Measurements from ENCODE around the gene CYP4F3. TPM values are rescaled to one million over a fixed set of nuclear protein-coding genes. Genes with fewer than 3 reads are reported as not detected.

Gene CYP4F3
- total RNA-seq, 2 experiments from 2014 or later, result 0.15 TPM; not detected in 1

DNA sequence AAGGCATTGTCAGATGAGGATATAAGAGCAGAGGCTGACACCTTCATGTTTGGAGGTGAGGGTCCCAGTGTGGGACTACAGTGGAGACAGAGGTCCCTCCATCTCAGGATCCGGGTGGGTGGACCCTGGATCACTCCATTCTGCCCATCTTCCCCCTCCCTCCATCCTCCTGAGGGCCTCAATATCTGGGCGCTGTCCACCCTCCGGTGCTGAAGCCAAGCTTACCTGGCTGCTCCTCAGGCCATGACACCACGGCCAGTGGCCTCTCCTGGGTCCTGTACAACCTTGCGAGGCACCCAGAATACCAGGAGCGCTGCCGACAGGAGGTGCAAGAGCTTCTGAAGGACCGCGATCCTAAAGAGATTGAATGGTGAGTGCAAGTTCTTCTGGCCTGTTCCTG lies 44.1 kb downstream of the CYP4F3 start:
- no peak for DNase-seq
- Mint-ChIP-seq H3K4me3 (no peak overlapping the region), H3K27ac (no peak overlapping the region), H3K27me3 (peaks cover 2% of the 10 kb centered on the region), H3K9me3 (no peaks in the 10 kb centered on the region), H3K4me1 (no peaks in the 10 kb centered on the region), H3K36me3 (ENCODE audit: low read depth) (no peaks in the 10 kb centered on the region)
- POLR2A ChIA-PET, result no interaction called here
- CTCF ChIA-PET, result no interaction called here

DNA sequence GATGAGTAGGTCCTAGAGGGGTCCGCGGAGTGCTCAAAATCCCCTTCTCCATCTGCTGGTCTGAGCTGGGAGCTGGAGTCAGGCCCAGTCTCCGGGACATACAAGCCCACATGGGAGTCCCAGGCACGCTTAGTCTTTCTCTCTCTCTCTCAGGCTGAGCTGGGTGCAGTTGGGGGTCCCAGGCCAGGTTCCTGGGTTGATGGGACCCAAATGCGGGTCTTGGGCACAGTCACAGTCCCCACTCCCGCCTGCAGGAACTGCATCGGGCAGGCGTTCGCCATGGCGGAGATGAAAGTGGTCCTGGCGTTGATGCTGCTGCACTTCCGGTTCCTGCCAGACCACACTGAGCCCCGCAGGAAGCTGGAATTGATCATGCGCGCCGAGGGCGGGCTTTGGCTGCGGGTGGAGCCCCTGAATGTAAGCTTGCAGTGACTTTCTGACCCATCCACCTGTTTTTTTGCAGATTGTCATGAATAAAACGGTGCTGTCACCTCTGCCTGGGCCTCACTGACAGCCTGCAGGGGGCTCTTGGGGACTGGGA lies 56.0 kb downstream of the CYP4F3 start:
- Mint-ChIP-seq H3K27ac (no peak overlapping the region), H3K4me3 (no peak overlapping the region), H3K36me3 (ENCODE audit: low read depth) (no peaks in the 10 kb centered on the region), H3K27me3 (peaks cover 6% of the 10 kb centered on the region), H3K4me1 (no peaks in the 10 kb centered on the region), H3K9me3 (no peaks in the 10 kb centered on the region)
- no peak for DNase-seq
- POLR2A ChIA-PET, result no interaction called here
- CTCF ChIA-PET, result no interaction called here

DNA sequence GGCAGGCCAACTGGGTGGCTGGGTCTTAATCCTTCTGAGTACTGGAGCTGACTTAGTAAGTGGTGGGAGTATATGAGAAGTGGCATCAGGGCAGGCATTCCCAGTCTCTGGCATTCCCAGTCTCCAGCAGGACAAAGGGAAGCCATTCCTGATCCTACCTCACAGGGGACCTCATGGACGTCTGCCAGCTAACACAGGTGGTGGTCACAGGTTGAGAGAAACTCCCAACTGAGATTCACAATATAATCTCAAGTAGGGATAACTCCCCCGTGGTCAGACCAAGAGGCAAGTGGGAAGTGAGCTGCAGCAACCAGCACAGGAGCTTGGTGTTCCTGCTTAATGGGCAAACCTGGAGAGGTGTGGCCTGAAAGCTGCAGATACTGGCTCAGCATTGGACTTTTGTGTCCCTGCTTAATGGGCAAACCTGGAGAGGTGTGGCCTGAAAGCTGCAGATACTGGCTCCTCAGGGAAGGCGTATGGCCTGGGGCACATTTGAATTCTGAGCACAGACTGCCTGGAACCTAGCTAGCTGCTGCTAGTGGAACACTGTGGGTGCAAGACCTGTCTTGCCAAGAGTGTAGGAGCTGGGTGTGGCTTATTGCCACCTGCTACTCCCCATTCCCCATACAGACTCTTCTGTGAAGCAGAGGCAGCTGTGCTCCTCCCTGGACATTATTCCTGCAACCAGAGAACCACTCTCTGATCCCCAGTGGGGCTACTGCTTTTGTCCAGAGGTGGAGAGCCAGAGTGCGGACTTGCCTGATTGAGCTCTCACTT lies 61.2 kb downstream of the CYP4F3 start:
- ChIA-PET POLR2A (no interaction called here), CTCF (interaction anchor here (0.5 kb wide), 1 partner anchor 533 kb away, joined by 3 read pairs; no protein-coding TSS in a partner anchor)
- no peak overlapping the region for H3K27ac Mint-ChIP-seq
- peaks cover 9% of the 10 kb centered on the region for H3K27me3 Mint-ChIP-seq
- DNase-seq, result no peak
- no peaks in the 10 kb centered on the region for H3K4me1 Mint-ChIP-seq
- no peak overlapping the region for H3K4me3 Mint-ChIP-seq
- no peaks in the 10 kb centered on the region for H3K9me3 Mint-ChIP-seq
- no peaks in the 10 kb centered on the region for H3K36me3 Mint-ChIP-seq (ENCODE audit: low read depth)

GRCh38 chr19:15702534-15702930 lies 61.8 kb downstream of the CYP4F3 start:
- ChIA-PET POLR2A (no interaction called here), CTCF (interaction anchor here (0.5 kb wide), 1 partner anchor 533 kb away, joined by 3 read pairs; no protein-coding TSS in a partner anchor)
- peak; percentile 20 for DNase-seq

More at GRCh38 chr19:15702534-15702930, 61.8 kb downstream of the CYP4F3 start:
- Mint-ChIP-seq H3K9me3 (no peaks in the 10 kb centered on the region), H3K36me3 (ENCODE audit: low read depth) (no peaks in the 10 kb centered on the region), H3K27ac (no peak overlapping the region), H3K4me1 (no peaks in the 10 kb centered on the region), H3K4me3 (no peak overlapping the region), H3K27me3 (peaks cover 9% of the 10 kb centered on the region)

Other genes with a start within 250 kb of the CYP4F3 start
- 10 to 100 TPM; 96.3 to 98.2 TPM for gene AKAP8L, start 221.9 kb upstream of the CYP4F3 start, total RNA-seq
- 10 to 100 TPM; 25.3 to 25.4 TPM for gene WIZ, start 190.9 kb upstream of the CYP4F3 start, total RNA-seq
- 100 to 1,000 TPM; 174 to 179 TPM for gene RASAL3, start 176.4 kb upstream of the CYP4F3 start, total RNA-seq
- gene PGLYRP2, start 161.4 kb upstream of the CYP4F3 start, total RNA-seq, result under 1 TPM; 0.08 to 0.10 TPM
- gene CYP4F22, start 132.4 kb upstream of the CYP4F3 start, total RNA-seq, result 1 to 10 TPM; 1.4 TPM
- not detected for gene CYP4F8, start 25.7 kb upstream of the CYP4F3 start, total RNA-seq
- not detected for gene CYP4F12, start 32.2 kb downstream of the CYP4F3 start, total RNA-seq
- gene OR10H2, start 87.1 kb downstream of the CYP4F3 start, total RNA-seq, result not detected
- not detected for gene OR10H3, start 97.1 kb downstream of the CYP4F3 start, total RNA-seq
- gene OR10H5, start 146.8 kb downstream of the CYP4F3 start, total RNA-seq, result not detected
- gene OR10H1, start 174.8 kb downstream of the CYP4F3 start, total RNA-seq, result not detected

Measured in activated CD4-positive, alpha-beta memory T cell treated with anti-CD3 and anti-CD28 coated beads, Interleukin-2, amount 10 ng/mL, durations not matched to agents 7 days and 5 days (primary cell).